BE2C (cell line): ENCODE results near the gene WIPI1.

ENCODE experiments used
- DNase-seq: peaks from one replicate; pipeline ENCODE4 v3.0.0-alpha.2; 2020
- H3K27me3 ChIP-seq: fragments of 250-450 bp; sonication (Bioruptor Pico); 2 replicates; pipeline ENCODE4 v1.5.1; 2020; ENCODE audit warnings: mild to moderate bottlenecking
- H3K36me3 ChIP-seq: fragments of 250-450 bp; sonication (Bioruptor Pico); 2 replicates; pipeline ENCODE4 v1.5.1; 2020; ENCODE audit warnings: mild to moderate bottlenecking
- H3K4me1 ChIP-seq: fragments of 250-450 bp; sonication (Bioruptor Pico); 2 replicates; pipeline ENCODE4 v1.5.1; 2020
- H3K4me3 ChIP-seq: 2 replicates; pipeline ENCODE4 v1.5.1; 2011; ENCODE audit warnings: low read depth, low read length
- H3K9me3 ChIP-seq: fragments of 250-450 bp; sonication (Bioruptor Pico); 2 replicates; pipeline ENCODE4 v1.5.1; 2020
- CTCF ChIP-seq: IDR thresholded peaks from 2 replicates; pipeline ENCODE4 v1.5.1; 2012; ENCODE audit warnings: mild to moderate bottlenecking, low read depth, low read length

Gene WIPI1

GRCh38 chr17:68437979-68438822 lies 19.1 kb downstream of the WIPI1 start:
- H3K27me3 ChIP-seq = no peaks in the 10 kb centered on the region
- H3K4me1 ChIP-seq = peaks cover 11% of the 10 kb centered on the region
- no peak for DNase-seq
- no peak overlapping the region for H3K4me3 ChIP-seq
- no peaks in the 10 kb centered on the region for H3K36me3 ChIP-seq
- TF ChIP-seq CTCF = no peak
- no peaks in the 10 kb centered on the region for H3K9me3 ChIP-seq

GRCh38 chr17:68435876-68436842 lies 21.1 kb downstream of the WIPI1 start:
- Histone ChIP-seq H3K9me3 (no peaks in the 10 kb centered on the region), H3K4me3 (peak overlapping the region; percentile 42), H3K36me3 (no peaks in the 10 kb centered on the region), H3K4me1 (peaks cover 4% of the 10 kb centered on the region), H3K27me3 (no peaks in the 10 kb centered on the region)
- TF ChIP-seq CTCF = peak; percentile 98
- DNase-seq = peak; percentile 84

DNA sequence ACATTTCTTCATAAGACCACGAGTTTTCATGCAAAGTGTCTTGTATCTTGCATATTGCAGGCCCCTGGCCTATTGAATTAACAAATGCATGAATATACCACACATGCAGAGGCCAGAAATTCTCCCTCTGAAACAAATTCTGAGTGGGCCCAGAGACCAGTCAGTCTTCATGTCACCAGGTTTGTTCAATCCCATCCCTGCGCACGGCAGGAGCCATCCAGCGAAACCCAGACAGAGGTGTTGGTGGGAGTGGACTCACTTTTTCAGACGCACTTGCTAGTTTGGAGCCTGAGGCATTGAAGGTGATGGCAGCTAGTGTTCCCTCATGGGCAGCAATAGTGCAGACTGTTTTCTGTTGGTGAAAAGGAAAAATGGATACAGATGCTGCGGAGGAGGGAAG lies 21.9 kb downstream of the WIPI1 start:
- Histone ChIP-seq H3K36me3 (no peaks in the 10 kb centered on the region), H3K27me3 (no peaks in the 10 kb centered on the region), H3K9me3 (no peaks in the 10 kb centered on the region), H3K4me1 (peaks cover 3% of the 10 kb centered on the region), H3K4me3 (no peak overlapping the region)
- no peak for DNase-seq
- no peak for TF ChIP-seq CTCF

GRCh38 chr17:68433911-68434508 lies 23.3 kb downstream of the WIPI1 start:
- Histone ChIP-seq H3K4me1 (peaks cover 3% of the 10 kb centered on the region), H3K27me3 (no peaks in the 10 kb centered on the region), H3K36me3 (no peaks in the 10 kb centered on the region), H3K9me3 (no peaks in the 10 kb centered on the region), H3K4me3 (no peak overlapping the region)
- no peak for DNase-seq
- no peak for TF ChIP-seq CTCF

DNA sequence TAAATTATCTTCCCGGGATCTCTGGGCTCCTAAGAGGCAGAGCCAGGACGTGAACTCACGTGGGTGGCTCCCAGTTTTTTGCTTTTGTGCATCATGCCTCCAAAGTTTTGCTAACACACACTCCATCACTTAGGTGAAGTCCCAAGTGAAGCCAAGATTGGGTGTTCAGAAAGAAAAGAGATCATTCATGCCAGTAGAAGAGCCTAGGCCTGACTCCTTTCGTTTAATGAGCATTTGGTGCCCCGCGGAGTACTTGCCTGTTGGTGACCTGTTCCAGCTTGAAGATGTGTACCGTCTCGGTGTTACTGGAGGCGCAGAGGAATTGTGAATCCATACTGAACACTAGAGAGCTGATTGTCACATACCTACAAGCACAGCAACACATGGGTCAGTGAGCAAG lies 24.1 kb downstream of the WIPI1 start:
- no peak for TF ChIP-seq CTCF

More for the DNA sequence above, 24.1 kb downstream of the WIPI1 start:
- Histone ChIP-seq H3K4me1 (peaks cover 3% of the 10 kb centered on the region), H3K4me3 (no peak overlapping the region), H3K9me3 (no peaks in the 10 kb centered on the region), H3K27me3 (no peaks in the 10 kb centered on the region), H3K36me3 (no peaks in the 10 kb centered on the region)
- no peak for DNase-seq
